ENCODE results near the gene CBLN1. TPM values are rescaled to one million over a fixed set of nuclear protein-coding genes. Genes with fewer than 3 reads are reported as not detected.

Gene CBLN1
- total RNA-seq, 2 experiments from 2014 or later: not detected

- no peak overlapping the region for H3K27ac Mint-ChIP-seq
- H3K4me3 Mint-ChIP-seq: no peak overlapping the region
- no peak for TF ChIP-seq CTCF (IDR thresholded peaks at IDR 0.05)
- H3K4me1 Mint-ChIP-seq (ENCODE audit: low read depth): peaks cover 12% of the 10 kb centered on the region
- H3K36me3 Mint-ChIP-seq (ENCODE audit: low read depth): no peaks in the 10 kb centered on the region
- ATAC-seq: no peak
- CTCF ChIA-PET: no interaction called here
- POLR2A ChIA-PET: no interaction called here
- peaks cover 2% of the 10 kb centered on the region for H3K9me3 Mint-ChIP-seq
- intact Hi-C loops (cut with micrococcal nuclease): no loop called here
- peaks cover 74% of the 10 kb centered on the region for H3K27me3 Mint-ChIP-seq
- DNase-seq: no peak
Measured at GRCh38 chr16:49277766-49278566, 3.7 kb downstream of the CBLN1 start.

GRCh38 chr16:49277386-49277742, 4.3 kb downstream of the CBLN1 start:
- CTCF ChIA-PET: no interaction called here
- Mint-ChIP-seq H3K4me3 (no peak overlapping the region), H3K4me1 (ENCODE audit: low read depth) (peaks cover 7% of the 10 kb centered on the region), H3K27ac (no peak overlapping the region), H3K27me3 (peaks cover 68% of the 10 kb centered on the region), H3K36me3 (ENCODE audit: low read depth) (no peaks in the 10 kb centered on the region), H3K9me3 (no peaks in the 10 kb centered on the region)
- no peak for TF ChIP-seq CTCF (IDR thresholded peaks at IDR 0.05)
- no peak for ATAC-seq
- POLR2A ChIA-PET: no interaction called here
- intact Hi-C loops (cut with micrococcal nuclease): no loop called here
- no peak for DNase-seq

- no peak for ATAC-seq
- intact Hi-C loops (cut with micrococcal nuclease): no loop called here
- Mint-ChIP-seq H3K4me3 (no peak overlapping the region), H3K36me3 (ENCODE audit: low read depth) (no peaks in the 10 kb centered on the region), H3K27ac (no peak overlapping the region), H3K4me1 (ENCODE audit: low read depth) (peaks cover 7% of the 10 kb centered on the region), H3K9me3 (no peaks in the 10 kb centered on the region), H3K27me3 (peaks cover 68% of the 10 kb centered on the region)
- no peak for TF ChIP-seq CTCF (IDR thresholded peaks at IDR 0.05)
- ChIA-PET POLR2A (no interaction called here), CTCF (no interaction called here)
- DNase-seq: no peak
Measured at GRCh38 chr16:49276646-49277385, 4.8 kb downstream of the CBLN1 start.

GRCh38 chr16:49275870-49276269, 5.8 kb downstream of the CBLN1 start:
- ChIA-PET CTCF (no interaction called here), POLR2A (no interaction called here)
- Mint-ChIP-seq H3K27me3 (peaks cover 65% of the 10 kb centered on the region), H3K27ac (no peak overlapping the region), H3K36me3 (ENCODE audit: low read depth) (no peaks in the 10 kb centered on the region), H3K9me3 (no peaks in the 10 kb centered on the region), H3K4me3 (no peak overlapping the region), H3K4me1 (ENCODE audit: low read depth) (peaks cover 4% of the 10 kb centered on the region)
- DNase-seq: no peak
- no peak for TF ChIP-seq CTCF (IDR thresholded peaks at IDR 0.05)
- no peak for ATAC-seq
- intact Hi-C loops (cut with micrococcal nuclease): no loop called here

- H3K4me3 Mint-ChIP-seq: no peak overlapping the region
- intact Hi-C loops (cut with micrococcal nuclease): no loop called here
- ATAC-seq: no peak
Measured at GRCh38 chr16:49275050-49275730, 6.4 kb downstream of the CBLN1 start.

More at GRCh38 chr16:49275050-49275730, 6.4 kb downstream of the CBLN1 start:
- TF ChIP-seq CTCF (IDR thresholded peaks at IDR 0.05): no peak
- DNase-seq: no peak
- Mint-ChIP-seq H3K27ac (no peak overlapping the region), H3K9me3 (no peaks in the 10 kb centered on the region), H3K4me1 (ENCODE audit: low read depth) (peaks cover 2% of the 10 kb centered on the region), H3K36me3 (ENCODE audit: low read depth) (no peaks in the 10 kb centered on the region), H3K27me3 (peaks cover 61% of the 10 kb centered on the region)
- ChIA-PET CTCF (no interaction called here), POLR2A (no interaction called here)
